ENCODE data around the gene ZPLD1.

Gene ZPLD1

GRCh38 chr3:102434715-102435114 is at the start of gene ZPLD1:
ZPLD1 (plus strand) TSS chr3:102435015; CDS start chr3:102438488, 3,473 bp downstream.
- DNase-seq (ENCODE audit: low spot score) = no peak

DNA sequence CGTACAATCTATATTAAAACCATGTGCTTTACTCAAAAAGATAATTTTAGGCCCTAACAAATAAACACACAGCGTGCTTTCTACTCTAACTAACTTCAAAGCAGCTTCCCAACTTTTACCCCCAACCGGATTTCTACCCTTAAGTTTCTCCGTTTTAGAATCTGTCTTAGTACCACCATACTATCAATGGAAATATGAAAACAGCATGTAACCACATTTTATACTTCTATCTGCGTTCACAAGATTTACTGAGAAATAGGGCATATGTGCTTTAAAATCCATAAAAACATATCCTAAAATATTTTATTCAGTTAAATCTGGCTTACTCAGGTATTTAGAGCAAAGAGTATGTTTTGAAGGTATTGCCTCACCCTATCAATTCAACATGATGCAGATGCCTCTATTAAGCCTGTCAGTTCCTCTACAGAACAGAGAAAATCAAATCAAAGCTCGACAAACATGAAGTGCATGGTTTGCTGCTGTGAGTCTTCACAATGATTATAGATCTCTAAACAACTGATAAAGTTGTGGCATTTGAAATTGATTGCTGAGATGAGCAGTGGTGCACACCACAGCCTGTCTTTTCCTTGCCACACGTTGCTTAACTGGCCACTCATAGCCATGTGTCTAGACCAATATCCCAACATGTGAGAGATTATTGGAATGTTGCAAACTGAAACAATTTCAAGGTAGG is 44.5 kb upstream of the ZPLD1 start:
- DNase-seq (ENCODE audit: low spot score) = no peak

DNA sequence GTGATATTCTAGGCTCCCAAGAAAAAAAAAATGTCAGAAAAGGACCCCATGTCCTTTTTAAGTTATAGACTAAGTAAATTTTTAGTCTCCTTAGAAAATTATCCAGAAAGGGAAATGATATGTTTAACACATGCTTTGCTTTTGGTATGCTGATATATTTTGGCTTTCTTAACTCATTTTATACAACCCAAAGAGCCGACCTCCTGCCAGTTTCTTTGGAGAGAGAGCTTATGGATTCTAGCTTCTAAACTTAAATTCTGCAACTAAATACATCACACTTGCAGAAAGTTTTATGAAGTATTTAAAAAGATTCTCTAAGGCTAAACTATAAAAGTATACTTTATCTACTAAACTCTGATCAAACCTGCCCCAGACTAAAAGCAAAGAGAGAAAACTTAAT is 43.9 kb upstream of the ZPLD1 start:
- DNase-seq (ENCODE audit: low spot score) = no peak

GRCh38 chr3:102391491-102391890 is 43.3 kb upstream of the ZPLD1 start:
- DNase-seq (ENCODE audit: low spot score) = no peak

- no peak for DNase-seq (ENCODE audit: low spot score)
Observed at GRCh38 chr3:102394517-102394916, 40.3 kb upstream of the ZPLD1 start.

- DNase-seq (ENCODE audit: low spot score) = no peak
Observed at GRCh38 chr3:102398176-102398575, 36.6 kb upstream of the ZPLD1 start.

DNA sequence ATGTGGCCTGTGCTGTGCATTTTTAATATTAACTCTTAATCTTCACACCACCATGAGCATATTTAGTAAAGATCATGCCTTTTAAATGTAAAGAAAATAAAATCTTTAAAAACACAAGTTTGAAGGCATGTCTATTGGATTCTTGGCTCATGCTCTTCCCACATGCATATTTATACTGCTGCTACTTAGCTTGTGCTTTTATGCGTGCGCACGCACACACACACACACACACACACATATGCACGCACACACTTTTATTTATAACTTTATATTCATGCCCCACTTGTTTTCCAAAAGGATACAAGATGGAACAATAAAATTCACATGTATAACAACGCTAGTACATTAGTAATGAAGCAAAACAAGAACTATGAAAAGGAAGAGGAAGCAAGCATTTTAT is 36.1 kb upstream of the ZPLD1 start:
- no peak for DNase-seq (ENCODE audit: low spot score)

- no peak for DNase-seq (ENCODE audit: low spot score)
Observed at GRCh38 chr3:102400142-102400541, 34.7 kb upstream of the ZPLD1 start.

GRCh38 chr3:102400766-102401165 is 34.0 kb upstream of the ZPLD1 start:
- no peak for DNase-seq (ENCODE audit: low spot score)

GRCh38 chr3:102410616-102411015 is 24.2 kb upstream of the ZPLD1 start:
- DNase-seq (ENCODE audit: low spot score) = peak; percentile 40

GRCh38 chr3:102415553-102415952 is 19.3 kb upstream of the ZPLD1 start:
- no peak for DNase-seq (ENCODE audit: low spot score)

DNA sequence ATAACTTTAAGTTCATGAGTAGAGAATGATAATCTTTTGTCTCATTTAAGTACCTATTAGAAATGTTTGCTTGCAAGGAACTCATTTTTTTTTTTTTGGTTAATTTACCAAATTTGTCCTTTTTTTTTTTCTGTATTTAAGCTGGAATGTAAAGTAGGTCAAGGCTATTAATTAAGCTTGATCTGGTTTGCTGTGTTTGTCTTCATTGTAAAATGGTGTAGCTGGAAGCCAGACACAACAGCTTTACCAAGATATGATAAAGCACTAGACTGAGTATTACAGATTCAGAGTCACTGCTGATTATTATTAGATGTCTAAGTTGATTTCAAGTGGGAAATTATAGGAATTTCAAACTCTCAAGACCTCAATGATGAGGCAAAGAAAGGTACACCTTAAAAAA is 15.0 kb upstream of the ZPLD1 start:
- DNase-seq (ENCODE audit: low spot score) = no peak

DNA sequence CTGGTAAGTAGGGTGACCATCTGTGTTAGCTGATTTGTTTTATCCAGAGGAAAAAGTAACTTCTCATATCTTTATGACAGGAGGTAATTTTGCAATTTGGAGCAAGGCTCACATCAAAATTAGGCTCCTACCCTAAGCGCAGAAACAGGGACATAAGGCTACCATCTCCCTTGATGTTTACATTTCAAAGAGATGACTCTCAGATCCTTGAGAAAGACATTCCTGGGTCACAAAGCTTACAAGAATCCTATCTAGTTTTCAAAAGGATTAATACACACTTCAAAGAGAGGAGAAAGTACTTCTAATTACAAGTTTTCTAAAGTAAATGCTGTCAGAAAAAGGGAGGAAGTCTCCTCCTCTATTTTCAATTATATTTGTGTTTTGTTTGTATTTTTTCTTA is 7.0 kb downstream of the ZPLD1 start:
- DNase-seq (ENCODE audit: low spot score) = no peak

GRCh38 chr3:102443021-102443420 is 8.2 kb downstream of the ZPLD1 start:
- DNase-seq (ENCODE audit: low spot score) = no peak

- no peak for DNase-seq (ENCODE audit: low spot score)
Observed at GRCh38 chr3:102444101-102444500, 9.3 kb downstream of the ZPLD1 start.

- no peak for DNase-seq (ENCODE audit: low spot score)
Observed at GRCh38 chr3:102447272-102447671, 12.5 kb downstream of the ZPLD1 start.

DNA sequence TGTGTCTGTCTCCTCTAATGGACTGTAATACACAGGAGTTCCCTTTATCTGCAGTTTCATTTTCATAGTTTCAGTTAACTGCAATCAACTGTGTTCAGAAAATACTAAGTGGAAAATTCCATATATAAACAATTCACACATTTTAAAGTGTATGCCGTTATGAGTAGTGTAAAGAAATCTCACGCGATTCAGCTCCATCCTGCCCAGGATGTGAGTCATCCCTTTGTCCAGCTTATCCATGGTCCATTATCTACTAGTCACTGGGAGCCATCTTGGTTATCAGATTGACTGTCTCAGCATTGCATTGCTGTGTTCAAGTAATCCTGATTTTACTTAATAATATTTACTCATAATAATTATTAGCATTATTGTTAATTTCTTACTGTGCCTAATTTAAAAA is 14.5 kb downstream of the ZPLD1 start:
- peak; percentile 24 for DNase-seq (ENCODE audit: low spot score)

- DNase-seq (ENCODE audit: low spot score) = no peak
Observed at GRCh38 chr3:102449930-102450329, 15.1 kb downstream of the ZPLD1 start.

DNA sequence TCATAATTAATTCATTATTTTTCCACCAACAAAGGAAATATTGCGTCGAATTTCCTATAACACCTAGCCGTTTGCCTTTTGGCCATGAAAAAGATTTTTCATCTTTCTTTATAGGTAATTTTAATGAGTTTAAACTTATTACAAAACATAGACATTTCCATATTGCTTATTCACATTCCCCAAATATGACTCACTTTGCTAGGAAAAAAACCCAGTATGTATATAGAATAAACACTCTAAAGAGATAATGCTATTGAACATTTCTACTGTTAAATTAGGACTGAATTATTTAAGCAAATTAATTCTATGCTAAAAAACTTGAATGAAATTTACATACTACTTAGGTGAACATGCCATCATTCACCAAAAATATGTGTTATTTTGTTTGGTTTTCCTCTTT is 16.2 kb downstream of the ZPLD1 start:
- no peak for DNase-seq (ENCODE audit: low spot score)

- DNase-seq (ENCODE audit: low spot score) = no peak
Observed at GRCh38 chr3:102451543-102451942, 16.7 kb downstream of the ZPLD1 start.

DNA sequence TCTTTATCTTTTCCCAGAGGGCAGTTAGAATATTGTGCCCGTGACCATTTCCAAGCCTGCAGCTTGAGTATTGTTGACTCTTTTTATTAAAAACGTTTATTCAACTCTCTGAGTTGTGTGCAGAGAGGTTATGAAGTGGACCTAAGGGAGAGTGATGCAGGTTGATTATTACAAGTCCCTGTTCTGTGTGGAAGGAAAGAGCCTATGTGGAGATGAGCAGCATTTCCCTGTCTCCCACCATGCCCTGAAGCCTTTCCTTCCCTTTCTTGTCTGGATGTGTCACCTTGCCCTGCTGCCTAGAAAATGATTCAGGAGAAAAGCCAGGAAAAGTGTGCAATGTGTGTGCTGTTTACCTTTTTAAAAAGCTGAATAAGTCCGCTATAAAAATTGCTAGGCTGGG is 19.4 kb downstream of the ZPLD1 start:
- no peak for DNase-seq (ENCODE audit: low spot score)

DNA sequence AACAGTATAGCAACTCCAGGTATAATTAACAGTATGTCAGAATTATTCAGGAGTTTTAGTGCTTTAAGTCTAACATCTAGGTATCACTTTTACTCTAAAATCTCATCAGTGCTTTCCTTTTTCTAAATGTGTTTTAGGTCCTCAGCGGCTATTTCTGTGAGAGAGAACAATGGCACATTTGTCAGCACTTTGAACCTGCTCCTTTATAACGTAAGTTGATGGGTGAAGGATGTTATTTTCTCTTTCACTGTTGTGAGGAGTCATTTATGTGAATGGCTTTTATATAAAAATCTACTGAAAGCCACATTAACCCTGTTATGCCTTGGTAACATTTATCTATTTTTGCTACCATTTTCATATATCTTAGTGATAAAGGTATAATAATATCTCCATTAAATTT is 22.8 kb downstream of the ZPLD1 start:
- DNase-seq (ENCODE audit: low spot score) = peak; percentile 61

- peak; percentile 43 for DNase-seq (ENCODE audit: low spot score)
Observed at GRCh38 chr3:102460579-102460978, 25.8 kb downstream of the ZPLD1 start.

DNA sequence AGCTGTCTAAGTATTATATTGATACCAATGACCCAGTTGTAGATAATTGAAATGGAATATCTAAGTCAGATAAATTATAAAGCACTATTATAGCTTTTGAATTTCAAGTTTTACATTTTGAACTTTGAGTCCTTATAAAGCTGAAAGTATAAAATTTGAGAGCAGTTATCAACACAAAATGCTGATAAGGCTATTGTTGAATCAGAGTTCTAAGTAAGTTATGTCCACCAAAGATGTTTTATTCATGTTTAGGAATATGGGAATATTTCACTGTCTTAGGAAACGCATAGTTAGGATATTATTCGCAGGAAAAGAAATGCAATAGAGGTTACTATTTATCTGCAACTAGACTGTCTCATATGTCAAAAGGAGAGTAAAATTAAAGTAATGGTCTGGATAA is 29.4 kb downstream of the ZPLD1 start:
- no peak for DNase-seq (ENCODE audit: low spot score)

DNA sequence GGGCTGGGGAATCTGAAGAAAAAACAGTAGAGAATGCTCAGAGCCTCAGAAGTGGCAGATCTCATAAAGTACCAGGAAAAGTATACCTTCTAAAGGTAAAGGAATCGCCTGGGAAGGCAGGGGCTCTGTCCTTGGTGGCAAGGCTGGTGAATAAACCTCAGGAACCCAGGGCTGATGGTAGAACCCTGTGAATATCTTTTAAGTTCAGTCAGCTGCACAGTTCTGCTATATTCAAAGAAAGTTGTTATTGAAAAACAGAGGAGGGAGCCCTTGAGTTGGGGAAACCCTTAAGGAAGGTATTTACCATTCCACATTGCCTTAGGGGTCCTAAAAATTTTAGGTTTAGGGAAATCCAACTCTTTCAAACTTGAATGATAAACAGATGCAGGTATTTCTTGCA is 31.2 kb downstream of the ZPLD1 start:
- peak; percentile 34 for DNase-seq (ENCODE audit: low spot score)

Measured in COLO829 (cell line).